Activated naive CD4-positive, alpha-beta T cell treated with anti-CD3 and anti-CD28 coated beads, Interleukin-2, amount 50 U/mL, for 16 hours (primary cell): Measurements from ENCODE around the gene TTBK1.
"Not testable (repeated sequence)": the region's sequence is repeated elsewhere in the genome, so short reads cannot be mapped to it uniquely, and the experiment has no call there.

ENCODE experiments used
- DNase-seq: peaks from one replicate; pipeline ENCODE4 v3.0.0-alpha.2; 2020

Gene TTBK1

GRCh38 chr6:43290339-43290904 lies 47.1 kb downstream of the TTBK1 start:
- DNase-seq = no peak

- no peak for DNase-seq
Observed at GRCh38 chr6:43290905-43291355, 47.6 kb downstream of the TTBK1 start.

- no peak for DNase-seq
Observed at GRCh38 chr6:43291708-43292107, 48.4 kb downstream of the TTBK1 start.

DNA sequence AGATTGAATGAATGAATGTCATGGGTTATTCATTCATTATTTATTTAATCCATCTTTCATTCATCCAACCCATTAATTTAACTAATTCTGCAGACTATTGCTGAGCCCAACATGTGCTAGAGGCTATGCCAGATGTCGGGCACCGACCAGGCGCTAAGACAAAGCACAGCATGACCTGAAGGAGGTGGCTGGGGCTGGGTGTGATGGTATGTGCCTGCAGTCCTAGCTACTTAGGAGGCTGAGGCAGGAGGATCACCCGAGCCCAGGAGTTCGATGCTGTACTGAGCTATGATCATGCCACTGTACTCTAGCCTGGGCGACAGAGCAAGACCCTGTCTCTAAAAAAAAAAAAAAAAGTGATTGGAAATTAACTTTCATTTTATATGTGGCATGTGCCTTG lies 49.1 kb downstream of the TTBK1 start:
- no peak for DNase-seq

DNA sequence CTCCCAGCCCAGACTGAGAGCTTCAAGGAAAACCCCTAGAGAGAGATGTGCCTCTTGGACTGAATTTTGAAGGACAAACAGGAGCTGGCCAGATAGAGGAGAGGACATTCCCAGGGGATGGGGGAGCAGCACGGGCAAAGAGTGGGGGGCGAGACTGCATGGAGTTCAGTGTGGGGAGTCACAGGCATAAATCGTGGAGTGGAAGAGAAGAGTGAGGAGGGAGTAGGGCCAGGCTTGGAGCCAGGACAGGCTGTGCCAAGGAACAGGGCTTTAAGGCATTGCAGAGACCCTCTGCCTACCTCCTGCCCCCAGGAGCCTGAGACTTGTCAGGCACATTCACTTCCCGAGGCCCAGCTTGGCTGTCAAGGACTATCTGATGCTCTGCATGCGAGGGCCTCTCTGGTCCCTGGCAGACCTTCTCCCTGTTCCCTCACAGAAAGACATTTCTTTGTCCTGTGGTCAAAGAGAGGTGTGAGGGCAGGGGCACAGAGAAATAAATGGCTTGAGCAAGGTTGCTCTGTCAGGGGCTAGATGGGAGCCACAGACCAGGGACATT lies 49.6 kb downstream of the TTBK1 start:
- DNase-seq = no peak

GRCh38 chr6:43293698-43294097 lies 50.4 kb downstream of the TTBK1 start:
- no peak for DNase-seq

DNA sequence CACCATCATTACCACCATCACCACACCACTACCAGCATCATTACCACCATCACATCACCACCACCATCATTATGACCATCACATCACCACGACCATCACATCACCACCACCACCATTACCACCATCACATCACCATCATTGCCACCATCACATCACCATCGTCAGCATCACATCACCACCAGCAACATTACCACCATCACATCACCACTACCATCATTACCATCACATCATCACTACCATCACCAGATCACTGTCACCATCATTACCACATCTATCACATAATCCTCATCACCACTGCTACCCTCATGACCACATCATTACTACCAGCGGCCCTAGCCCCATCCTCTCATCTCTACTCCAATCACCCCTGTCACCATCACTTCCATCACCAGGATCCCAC lies 51.3 kb downstream of the TTBK1 start:
- no peak for DNase-seq

DNA sequence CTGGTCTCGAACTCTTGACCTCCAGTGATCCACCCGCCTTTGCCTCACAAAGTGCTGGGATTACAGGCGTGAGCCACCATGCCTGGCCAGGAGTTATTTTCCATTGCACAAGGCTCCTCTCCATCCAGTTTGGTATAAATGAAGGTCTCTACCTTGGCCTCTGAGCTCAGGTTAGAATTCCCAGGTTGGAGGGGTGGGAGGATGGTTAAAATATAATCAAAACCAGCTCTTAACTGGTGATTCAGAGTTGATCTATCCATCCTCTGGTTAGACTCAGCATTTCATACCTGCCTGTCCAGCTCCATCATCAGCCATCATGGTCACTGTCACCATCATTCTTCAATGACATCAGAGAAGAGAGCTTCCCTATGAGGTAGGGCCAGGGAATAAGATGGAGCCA lies 52.2 kb downstream of the TTBK1 start:
- DNase-seq = no peak

DNA sequence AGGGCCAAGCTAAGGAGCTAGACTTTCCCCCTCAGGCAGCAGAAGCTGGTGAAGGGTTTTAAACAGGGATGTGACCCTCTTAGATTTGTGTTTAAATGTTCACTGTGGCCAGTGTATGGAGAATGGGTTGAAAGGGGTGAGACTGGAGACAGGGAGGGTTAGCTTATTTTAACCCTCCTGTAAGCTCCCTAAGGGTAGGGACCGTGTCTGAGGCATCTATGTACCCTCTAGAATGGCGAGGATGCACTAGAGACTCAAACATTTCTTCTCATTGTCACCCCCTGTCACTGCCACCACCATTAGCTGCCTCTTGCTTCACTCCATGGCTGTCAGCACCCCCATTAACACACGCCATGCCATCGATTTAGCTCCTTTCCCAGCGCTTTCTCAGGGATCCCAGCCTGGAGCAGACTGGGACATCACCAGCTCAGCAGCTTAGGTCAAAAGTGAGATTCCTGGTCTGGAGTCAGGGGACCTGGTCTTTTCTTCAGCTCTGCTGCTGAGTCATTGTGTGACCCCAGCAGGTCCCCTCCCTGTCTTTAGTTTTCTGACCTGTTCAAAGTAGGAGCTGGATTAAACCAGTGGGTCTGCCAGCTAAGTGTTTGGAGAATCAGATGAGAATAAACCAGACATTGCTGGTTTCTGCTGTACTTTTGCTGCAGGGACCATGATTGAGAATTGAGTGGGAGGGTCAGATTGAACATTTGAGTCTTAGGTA lies 53.7 kb downstream of the TTBK1 start:
- DNase-seq = no peak

DNA sequence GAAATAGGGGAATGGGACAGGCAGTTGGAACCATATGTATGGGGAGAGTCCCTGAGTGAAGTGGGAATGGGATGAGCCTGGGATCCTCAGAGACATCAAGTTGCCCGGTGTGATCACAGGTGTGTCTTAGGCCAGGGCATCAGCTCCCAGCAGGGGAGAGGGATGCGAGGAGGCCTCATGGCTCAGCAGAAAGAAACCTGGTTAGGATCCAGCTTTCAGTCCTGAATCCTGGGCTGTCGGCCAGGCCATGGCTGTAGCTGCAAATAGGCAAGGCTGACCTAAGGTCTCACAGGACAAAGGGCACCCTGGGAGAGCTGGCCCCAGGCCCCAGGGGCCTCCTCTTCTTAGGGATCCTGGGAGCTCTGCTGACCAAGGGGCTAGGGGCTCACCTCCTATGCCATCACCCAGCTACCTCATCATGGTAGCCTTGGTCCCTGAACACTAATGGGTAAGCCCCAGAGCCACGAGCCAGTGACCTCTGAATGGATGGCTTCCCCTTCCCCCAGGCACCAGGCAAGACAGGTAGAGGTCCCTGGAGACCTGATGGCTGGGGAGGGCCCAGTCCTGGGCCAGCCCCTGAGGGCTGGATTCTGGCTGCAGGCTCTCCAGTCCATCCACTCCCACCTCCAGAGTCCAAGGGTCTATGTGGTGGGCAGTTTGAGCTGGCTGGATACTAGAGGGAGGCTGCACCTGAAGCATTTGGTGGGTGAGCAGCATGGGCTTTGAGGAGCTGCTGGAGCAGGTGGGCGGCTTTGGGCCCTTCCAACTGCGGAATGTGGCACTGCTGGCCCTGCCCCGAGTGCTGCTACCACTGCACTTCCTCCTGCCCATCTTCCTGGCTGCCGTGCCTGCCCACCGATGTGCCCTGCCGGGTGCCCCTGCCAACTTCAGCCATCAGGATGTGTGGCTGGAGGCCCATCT lies 54.6 kb downstream of the TTBK1 start, which contains the start of gene SLC22A7:
SLC22A7 (plus strand) TSS at position 617 of the 921 bp plus-strand sequence; CDS start at position 716, 99 bp downstream.
- DNase-seq = no peak

- DNase-seq = no peak
Observed at GRCh38 chr6:43298565-43299337, 55.5 kb downstream of the TTBK1 start.

GRCh38 chr6:43299338-43300293 lies 56.3 kb downstream of the TTBK1 start:
- DNase-seq = no peak

DNA sequence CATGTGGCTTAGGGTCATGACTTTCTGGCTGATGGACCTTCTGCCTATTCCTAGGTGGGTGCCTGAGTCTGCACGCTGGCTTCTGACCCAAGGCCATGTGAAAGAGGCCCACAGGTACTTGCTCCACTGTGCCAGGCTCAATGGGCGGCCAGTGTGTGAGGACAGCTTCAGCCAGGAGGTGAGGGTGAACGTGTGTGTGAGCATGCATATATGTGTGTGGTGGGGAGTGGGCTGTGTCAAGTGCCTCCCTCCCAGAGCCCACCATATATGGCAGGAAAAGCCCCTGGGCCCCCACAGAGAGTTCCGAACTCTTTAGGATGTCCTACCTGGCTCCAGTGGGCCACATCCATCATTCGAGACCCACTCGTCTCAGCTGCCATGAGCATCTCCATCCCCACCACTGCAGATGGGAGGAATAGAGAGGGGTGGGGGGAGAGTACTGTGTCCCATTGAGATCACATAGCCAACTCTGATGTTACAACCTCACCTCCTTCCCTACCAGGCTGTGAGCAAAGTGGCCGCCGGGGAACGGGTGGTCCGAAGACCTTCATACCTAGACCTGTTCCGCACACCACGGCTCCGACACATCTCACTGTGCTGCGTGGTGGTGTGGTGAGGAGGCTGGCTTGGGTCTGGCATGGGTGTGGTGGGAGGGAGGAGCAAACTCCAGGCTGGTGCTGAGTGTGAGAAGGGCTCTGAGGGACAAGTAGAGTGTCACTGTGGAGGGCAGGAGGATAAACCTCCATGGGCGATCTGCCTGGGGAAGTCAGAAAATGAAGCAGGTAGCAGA lies 58.0 kb downstream of the TTBK1 start:
- DNase-seq = no peak

DNA sequence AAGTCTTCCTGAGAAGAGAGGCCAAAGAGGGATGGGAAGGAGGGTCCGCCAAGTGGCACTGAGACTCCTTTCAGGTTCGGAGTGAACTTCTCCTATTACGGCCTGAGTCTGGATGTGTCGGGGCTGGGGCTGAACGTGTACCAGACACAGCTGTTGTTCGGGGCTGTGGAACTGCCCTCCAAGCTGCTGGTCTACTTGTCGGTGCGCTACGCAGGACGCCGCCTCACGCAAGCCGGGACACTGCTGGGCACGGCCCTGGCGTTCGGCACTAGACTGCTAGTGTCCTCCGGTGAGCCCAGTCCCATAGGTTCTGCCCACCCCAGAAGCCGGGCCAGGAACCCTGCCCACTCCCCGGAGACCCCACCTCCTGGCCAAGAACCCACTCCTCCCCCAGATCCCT lies 58.8 kb downstream of the TTBK1 start:
- DNase-seq = no peak

DNA sequence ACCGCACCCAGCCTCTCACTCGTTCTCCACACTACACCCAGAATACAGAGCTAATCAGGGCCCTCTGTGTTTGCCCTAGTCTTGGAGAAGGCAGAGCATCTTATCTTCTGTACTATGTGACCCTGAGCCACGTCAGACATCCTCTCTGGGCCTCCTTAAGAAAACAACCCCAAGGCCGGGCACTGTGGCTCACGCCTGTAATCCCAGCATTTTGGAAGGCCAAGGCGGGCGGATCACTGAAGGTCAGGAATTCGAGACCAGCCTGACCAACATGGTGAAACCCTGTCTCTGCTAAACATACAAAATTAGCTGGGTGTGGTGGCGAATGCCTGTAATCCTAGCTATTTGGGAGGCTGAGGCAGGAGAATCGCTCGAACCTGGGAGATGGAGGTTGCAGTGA lies 59.7 kb downstream of the TTBK1 start:
- not testable (repeated sequence) for DNase-seq

DNA sequence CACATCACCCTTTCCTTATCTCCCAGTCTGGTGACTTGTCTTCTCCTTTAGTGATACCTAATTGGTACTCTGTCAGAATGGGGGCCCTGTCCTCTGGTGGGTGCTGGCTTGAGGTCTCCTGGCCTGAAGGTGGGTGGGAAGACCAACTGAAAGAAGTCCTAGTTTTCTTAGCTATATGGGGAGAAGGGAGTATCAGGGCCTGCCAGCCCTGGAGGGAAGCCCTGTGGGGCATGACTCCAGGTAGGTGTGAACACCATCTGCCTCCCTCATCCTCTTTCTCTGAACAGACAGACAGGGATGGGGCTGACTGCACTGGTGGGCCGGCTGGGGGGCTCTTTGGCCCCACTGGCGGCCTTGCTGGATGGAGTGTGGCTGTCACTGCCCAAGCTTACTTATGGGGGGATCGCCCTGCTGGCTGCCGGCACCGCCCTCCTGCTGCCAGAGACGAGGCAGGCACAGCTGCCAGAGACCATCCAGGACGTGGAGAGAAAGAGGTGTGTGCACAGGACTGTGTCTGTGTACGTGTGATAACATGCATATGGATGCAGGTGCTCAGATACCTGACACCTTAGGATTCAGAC lies 60.6 kb downstream of the TTBK1 start:
- DNase-seq = no peak

- no peak for DNase-seq
Observed at GRCh38 chr6:43304361-43304760, 61.1 kb downstream of the TTBK1 start.

- no peak for DNase-seq
Observed at GRCh38 chr6:43304882-43305281, 61.6 kb downstream of the TTBK1 start.

DNA sequence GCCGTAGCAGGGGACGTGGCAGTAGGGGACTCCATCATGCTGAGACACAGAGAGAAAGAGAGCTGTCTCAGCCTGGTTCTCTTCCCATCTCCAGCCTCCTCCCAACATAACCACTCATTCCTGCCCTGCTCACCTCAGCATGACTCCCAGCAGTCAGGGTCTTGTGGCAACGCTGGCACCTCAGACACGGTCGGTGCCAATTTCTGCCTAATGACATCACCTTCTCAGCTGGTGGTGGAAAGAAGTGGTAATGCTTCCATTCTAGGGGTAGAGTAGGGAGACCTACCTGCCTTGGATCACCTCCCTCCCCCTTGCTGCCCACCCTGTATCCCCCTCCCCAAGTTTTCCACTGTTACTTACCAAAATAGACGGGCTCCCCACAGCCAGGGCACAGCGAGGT lies 62.8 kb downstream of the TTBK1 start:
- DNase-seq = no peak
